Liver (tissue), 9 donors: Measurements from ENCODE around the gene EDIL3. TPM values are rescaled to one million over a fixed set of nuclear protein-coding genes. Genes with fewer than 3 reads are reported as not detected.

ENCODE experiments used
- DNase-seq: peaks from one replicate; pipeline ENCODE4 v3.0.0-alpha.2; 2017; ENCODE audit warnings: low spot score
- H3K27ac ChIP-seq, 2 donors: one replicate each; pipeline ENCODE4 v1.7.0; 2013; ENCODE audit warnings: inconsistent platforms in 2 of 2, low read length in 2 of 2, control low read depth in 1 of 2, low read depth in 1 of 2, mild to moderate bottlenecking in 1 of 2
- H3K27me3 ChIP-seq, 4 donors: one replicate each; pipeline versions ENCODE4 v1.6.1 to v1.7.0; 2013; ENCODE audit warnings: low read length in 3 of 4, inconsistent platforms in 1 of 4, mild to moderate bottlenecking in 1 of 4, moderate library complexity in 1 of 4; ENCODE audit not compliant: control insufficient read depth in 4 of 4, insufficient read depth in 4 of 4
- H3K36me3 ChIP-seq, 4 donors: one replicate each; pipeline versions ENCODE4 v1.6.1 to v1.7.0; 2013; ENCODE audit warnings: low read length in 3 of 4, mild to moderate bottlenecking in 3 of 4, low read depth in 1 of 4, moderate library complexity in 1 of 4; ENCODE audit not compliant: control insufficient read depth in 4 of 4, insufficient read depth in 3 of 4
- H3K4me1 ChIP-seq, 4 donors: one replicate each; pipeline versions ENCODE4 v1.6.1 to v1.7.0; 2013; ENCODE audit warnings: low read length in 3 of 4, mild to moderate bottlenecking in 3 of 4, moderate library complexity in 1 of 4; ENCODE audit not compliant: control insufficient read depth in 4 of 4, insufficient read depth in 4 of 4
- H3K4me3 ChIP-seq, 3 donors: one replicate each; pipeline versions ENCODE4 v1.6.1 to v1.7.0; 2013; ENCODE audit warnings: low read length in 3 of 3, control low read depth in 1 of 3, low read depth in 1 of 3, mild to moderate bottlenecking in 1 of 3
- H3K9ac ChIP-seq, 2 donors: one replicate each; pipeline ENCODE4 v1.7.0; 2013; ENCODE audit warnings: low read length in 2 of 2, mild to moderate bottlenecking in 2 of 2, moderate library complexity in 2 of 2, control low read depth in 1 of 2, low read depth in 1 of 2
- H3K9me3 ChIP-seq, 4 donors: one replicate each; pipeline versions ENCODE4 v1.6.1 to v1.7.0; 2013; ENCODE audit warnings: low read length in 3 of 4; ENCODE audit not compliant: control insufficient read depth in 4 of 4
- ATF3 ChIP-seq: IDR thresholded peaks from 2 replicates; pipeline ENCODE4 v1.6.1; 2016; ENCODE audit warnings: antibody characterized with exemption
- EGR1 ChIP-seq, 2 donors: IDR thresholded peaks; 2 replicates each; pipeline ENCODE4 v1.6.1; 2016 to 2018; ENCODE audit warnings: antibody characterized with exemption in 2 of 2, low read depth in 2 of 2
- FOXA1 ChIP-seq: IDR thresholded peaks from 2 replicates; pipeline ENCODE4 v1.6.1; 2016; ENCODE audit warnings: antibody characterized with exemption
- FOXA2 ChIP-seq: IDR thresholded peaks from 2 replicates; pipeline ENCODE4 v1.6.1; 2016; ENCODE audit warnings: antibody characterized with exemption
- GABPA ChIP-seq, 2 donors: IDR thresholded peaks in 1 of 2; conservative IDR thresholded peaks in 1 of 2; 2 replicates each; pipeline ENCODE4 v1.6.1; 2016; ENCODE audit warnings: antibody characterized with exemption in 2 of 2, mild to moderate bottlenecking in 1 of 2, moderate library complexity in 1 of 2
- HNF4A ChIP-seq, 2 donors: conservative IDR thresholded peaks; 2 replicates each; pipeline ENCODE4 v1.6.1; 2016; ENCODE audit warnings: antibody characterized with exemption in 2 of 2, mild to moderate bottlenecking in 2 of 2
- HNF4G ChIP-seq: IDR thresholded peaks from 2 replicates; pipeline ENCODE4 v1.6.1; 2016; ENCODE audit warnings: antibody characterized with exemption
- JUND ChIP-seq, 2 donors: IDR thresholded peaks; 2 replicates each; pipeline ENCODE4 v1.6.1; 2016; ENCODE audit warnings: antibody characterized with exemption in 2 of 2
- MAX ChIP-seq: IDR thresholded peaks from 2 replicates; pipeline ENCODE4 v1.6.1; 2016; ENCODE audit warnings: antibody characterized with exemption
- REST ChIP-seq: IDR thresholded peaks from 2 replicates; pipeline ENCODE4 v1.6.1; 2016; ENCODE audit warnings: antibody characterized with exemption, mild to moderate bottlenecking
- RXRA ChIP-seq, 2 donors: IDR thresholded peaks; 2 replicates each; pipeline ENCODE4 v1.6.1; 2017 to 2018; ENCODE audit warnings: antibody characterized with exemption in 2 of 2, mild to moderate bottlenecking in 1 of 2
- SP1 ChIP-seq: IDR thresholded peaks from 2 replicates; pipeline ENCODE4 v1.6.1; 2018; ENCODE audit warnings: antibody characterized with exemption, mild to moderate bottlenecking
- TAF1 ChIP-seq: conservative IDR thresholded peaks from 2 replicates; pipeline ENCODE4 v1.6.1; 2016; ENCODE audit warnings: antibody characterized with exemption, mild to moderate bottlenecking
- YY1 ChIP-seq: IDR thresholded peaks from 2 replicates; pipeline ENCODE4 v1.6.1; 2016; ENCODE audit warnings: antibody characterized with exemption, mild to moderate bottlenecking
- WGBS: extraction: QIAGEN DNeasy Blood & Tissue Kit; methylation state at CpG from one replicate; pipeline ENCODE4 v1.1.7; 2013; 5-methylcytosine and 5-hydroxymethylcytosine counted together
- polyA plus RNA-seq, 2 donors: library from polyadenylated mRNA; stranded (reverse) in 1 of 2; unstranded in 1 of 2; fragments of 200-250 nt in 1 of 2; fragments of >200 nt in 1 of 2; fragmentation: Nextera tagmentation in 1 of 2; extraction: Ambion mirVana in 1 of 2; gene quantifications; one replicate each; pipeline versions ENCODE4 v1.2.1 to v1.2.3, GENCODE V29; 2013 to 2015
- total RNA-seq, 2 donors: library from RNA; depleted of rRNA; stranded (reverse); fragments of >200 nt; gene quantifications; one replicate each; pipeline ENCODE4 v1.2.3, GENCODE V29; 2014
- TF ChIP-seq, protein P1 (sequence below): IDR thresholded peaks from 2 replicates; pipeline ENCODE4 v1.6.1; 2016; ENCODE audit warnings: antibody characterized with exemption
- donor health status: healthy.
- donor health status: healthy.
- donor health status: healthy.
- donor health status: healthy.
- donor health status: healthy.

Gene EDIL3
- total and polyA plus RNA-seq, 4 donors: 0.33 to 12.0 (median 0.76) TPM

GRCh38 chr5:84119252-84119651, 265.4 kb downstream of the EDIL3 start (continued):
- no peak for TF ChIP-seq REST
- TF ChIP-seq JUND (IDR thresholded peaks at IDR 0.05): no peak

- 88% methylated on average over 2 of the region's 2 CpGs for WGBS
- H3K9ac ChIP-seq: no peak overlapping the region
- no peaks in the 10 kb centered on the region for H3K36me3 ChIP-seq
- H3K9me3 ChIP-seq: no peaks in the 10 kb centered on the region
- DNase-seq: no peak
- no peak for TF ChIP-seq MAX
- TF ChIP-seq TAF1: no peak
- no peak for TF ChIP-seq RXRA (IDR thresholded peaks at IDR 0.05)
- no peak for TF ChIP-seq FOXA2
- TF ChIP-seq GABPA (IDR thresholded peaks at IDR 0.05 in 1 of 2, conservative IDR thresholded peaks at IDR 0.05 in 1 of 2): no peak
- TF ChIP-seq JUND (IDR thresholded peaks at IDR 0.05): no peak
- no peak for TF ChIP-seq EGR1 (IDR thresholded peaks at IDR 0.05; ENCODE audit: low read depth in 2 of 2)
- H3K27me3 ChIP-seq: no peaks in the 10 kb centered on the region
- no peak overlapping the region for H3K27ac ChIP-seq
- H3K4me3 ChIP-seq: no peak overlapping the region
- H3K4me1 ChIP-seq: no peaks in the 10 kb centered on the region
Measured at GRCh38 chr5:84118551-84118950, 266.1 kb downstream of the EDIL3 start.

DNA sequence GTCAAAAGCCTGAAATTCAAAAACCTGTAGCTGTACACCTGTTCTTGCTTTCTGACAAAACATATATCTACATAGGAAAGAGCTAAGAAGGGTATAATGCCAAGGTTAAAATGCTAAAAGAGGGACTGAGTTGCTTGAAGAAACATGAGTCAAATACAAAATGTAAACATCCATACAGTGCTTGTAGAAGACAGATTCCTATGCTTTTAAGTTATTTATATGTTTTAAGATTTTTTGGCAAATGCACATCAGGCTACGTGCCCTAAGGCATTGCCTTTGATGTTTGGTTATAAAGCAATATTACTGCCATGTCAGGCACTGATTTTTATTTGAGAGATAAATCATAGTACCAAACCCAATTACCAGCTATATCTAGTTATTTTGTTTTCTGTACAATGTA, 269.0 kb downstream of the EDIL3 start:
- H3K36me3 ChIP-seq: no peaks in the 10 kb centered on the region
- H3K4me3 ChIP-seq: no peak overlapping the region
- no peaks in the 10 kb centered on the region for H3K4me1 ChIP-seq
- H3K9me3 ChIP-seq: no peaks in the 10 kb centered on the region
- DNase-seq: no peak
- H3K9ac ChIP-seq: no peak overlapping the region
- TF ChIP-seq SP1 (no peak), EGR1 (IDR thresholded peaks at IDR 0.05; ENCODE audit: low read depth in 2 of 2) (no peak), FOXA1 (no peak), ATF3 (no peak), JUND (IDR thresholded peaks at IDR 0.05) (no peak), HNF4A (conservative IDR thresholded peaks at IDR 0.05) (no peak), HNF4G (no peak), GABPA (IDR thresholded peaks at IDR 0.05 in 1 of 2, conservative IDR thresholded peaks at IDR 0.05 in 1 of 2) (no peak), YY1 (no peak), REST (no peak), TAF1 (no peak), FOXA2 (no peak), RXRA (IDR thresholded peaks at IDR 0.05) (no peak)
- TF ChIP-seq, protein P1, sequence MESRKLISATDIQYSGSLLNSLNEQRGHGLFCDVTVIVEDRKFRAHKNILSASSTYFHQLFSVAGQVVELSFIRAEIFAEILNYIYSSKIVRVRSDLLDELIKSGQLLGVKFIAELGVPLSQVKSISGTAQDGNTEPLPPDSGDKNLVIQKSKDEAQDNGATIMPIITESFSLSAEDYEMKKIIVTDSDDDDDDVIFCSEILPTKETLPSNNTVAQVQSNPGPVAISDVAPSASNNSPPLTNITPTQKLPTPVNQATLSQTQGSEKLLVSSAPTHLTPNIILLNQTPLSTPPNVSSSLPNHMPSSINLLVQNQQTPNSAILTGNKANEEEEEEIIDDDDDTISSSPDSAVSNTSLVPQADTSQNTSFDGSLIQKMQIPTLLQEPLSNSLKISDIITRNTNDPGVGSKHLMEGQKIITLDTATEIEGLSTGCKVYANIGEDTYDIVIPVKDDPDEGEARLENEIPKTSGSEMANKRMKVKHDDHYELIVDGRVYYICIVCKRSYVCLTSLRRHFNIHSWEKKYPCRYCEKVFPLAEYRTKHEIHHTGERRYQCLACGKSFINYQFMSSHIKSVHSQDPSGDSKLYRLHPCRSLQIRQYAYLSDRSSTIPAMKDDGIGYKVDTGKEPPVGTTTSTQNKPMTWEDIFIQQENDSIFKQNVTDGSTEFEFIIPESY: no peak
- H3K27ac ChIP-seq: no peak overlapping the region
- 67% methylated on average over 1 of the region's 1 CpG for WGBS
- H3K27me3 ChIP-seq: no peaks in the 10 kb centered on the region
